Uterus (tissue), 4 donors: ENCODE measurements around the gene TMED6. TPM values are rescaled to one million over a fixed set of nuclear protein-coding genes. Genes with fewer than 3 reads are reported as not detected.

Experiments
- DNase-seq, 2 donors: peaks; one replicate each; pipeline ENCODE4 v3.0.0-alpha.2; 2019 to 2020
- H3K27ac ChIP-seq, 2 donors: fragments of 200-600 bp; sonication (generic); 1 replicate in 1 of 2; 2 replicates in 1 of 2; pipeline ENCODE4 v1.5.1; 2016 to 2018
- H3K27me3 ChIP-seq, 2 donors: fragments of 200-600 bp; sonication (generic); one replicate each; pipeline ENCODE4 v1.5.1; 2018 to 2019; ENCODE audit warnings: control low read depth in 1 of 2
- H3K36me3 ChIP-seq, 2 donors: fragments of 200-600 bp; sonication (generic); one replicate each; pipeline ENCODE4 v1.5.1; 2019; ENCODE audit warnings: control low read depth in 1 of 2
- H3K4me1 ChIP-seq, 2 donors: fragments of 200-600 bp; sonication (generic); one replicate each; pipeline ENCODE4 v1.5.1; 2018 to 2019; ENCODE audit warnings: control low read depth in 1 of 2
- H3K4me3 ChIP-seq, 2 donors: fragments of 200-600 bp; sonication (generic); 1 replicate in 1 of 2; 2 replicates in 1 of 2; pipeline ENCODE4 v1.5.1; 2018 to 2019; ENCODE audit warnings: mild to moderate bottlenecking in 1 of 2
- H3K9me3 ChIP-seq, 2 donors: fragments of 200-600 bp; sonication (generic); one replicate each; pipeline ENCODE4 v1.5.1; 2019; ENCODE audit warnings: control low read depth in 1 of 2
- POLR2A ChIP-seq, 2 donors: fragments of 450-650 bp; IDR thresholded peaks; one replicate each; pipeline ENCODE4 v1.6.1; 2016; ENCODE audit warnings: antibody characterized with exemption in 2 of 2, mild to moderate bottlenecking in 1 of 2, moderate library complexity in 1 of 2
- intact Hi-C: fragments of 100-400 bp; cut with DNase I; formaldehyde crosslinking; loops from one replicate; pipeline ENCODE4 v1.15.1; 2023; ENCODE audit warnings: low total_unique reads
- total RNA-seq, 4 donors: library from RNA; depleted of rRNA in 3 of 4; stranded (reverse); fragments of >200 nt in 3 of 4; gene quantifications; one replicate each; pipeline versions ENCODE4 v1.1.0 to v1.2.4, GENCODE V29; 2014 to 2023
- TF ChIP-seq, protein P1 (sequence below), 4 experiments: fragments of 200-600 bp in 2 of 4; fragments of 450-650 bp in 2 of 4; sonication (generic) in 2 of 4; IDR thresholded peaks; one replicate each; pipeline ENCODE4 v1.5.1; 2016 to 2019; ENCODE audit warnings: antibody characterized with exemption in 4 of 4, mild to moderate bottlenecking in 2 of 4, moderate library complexity in 1 of 4
- donor health status: DM: yes; HTN: yes; CAD: no.

Gene TMED6
- total RNA-seq, 4 donors from 2014 or later = 0.98 TPM; not detected in 3

DNA sequence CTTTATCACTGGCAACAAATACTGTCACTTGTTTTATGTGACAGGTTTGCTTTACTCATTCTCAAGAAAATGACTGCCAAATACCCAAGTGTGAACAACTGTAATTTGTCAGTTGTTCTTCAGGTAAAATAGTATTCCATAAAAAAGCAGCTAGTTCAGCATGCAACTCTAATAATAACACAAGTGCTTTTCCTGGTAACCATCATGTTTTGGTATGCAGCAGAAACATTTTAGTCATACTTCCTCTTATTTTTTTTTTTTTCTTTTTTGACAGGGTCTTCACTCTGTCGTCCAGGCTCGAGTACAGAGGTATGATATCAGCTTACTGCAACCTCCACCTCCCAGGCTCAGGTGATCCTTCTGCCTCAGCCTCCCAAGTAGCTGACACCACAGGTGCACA, 29.6 kb upstream of the TMED6 start:
- TF ChIP-seq, protein P1, sequence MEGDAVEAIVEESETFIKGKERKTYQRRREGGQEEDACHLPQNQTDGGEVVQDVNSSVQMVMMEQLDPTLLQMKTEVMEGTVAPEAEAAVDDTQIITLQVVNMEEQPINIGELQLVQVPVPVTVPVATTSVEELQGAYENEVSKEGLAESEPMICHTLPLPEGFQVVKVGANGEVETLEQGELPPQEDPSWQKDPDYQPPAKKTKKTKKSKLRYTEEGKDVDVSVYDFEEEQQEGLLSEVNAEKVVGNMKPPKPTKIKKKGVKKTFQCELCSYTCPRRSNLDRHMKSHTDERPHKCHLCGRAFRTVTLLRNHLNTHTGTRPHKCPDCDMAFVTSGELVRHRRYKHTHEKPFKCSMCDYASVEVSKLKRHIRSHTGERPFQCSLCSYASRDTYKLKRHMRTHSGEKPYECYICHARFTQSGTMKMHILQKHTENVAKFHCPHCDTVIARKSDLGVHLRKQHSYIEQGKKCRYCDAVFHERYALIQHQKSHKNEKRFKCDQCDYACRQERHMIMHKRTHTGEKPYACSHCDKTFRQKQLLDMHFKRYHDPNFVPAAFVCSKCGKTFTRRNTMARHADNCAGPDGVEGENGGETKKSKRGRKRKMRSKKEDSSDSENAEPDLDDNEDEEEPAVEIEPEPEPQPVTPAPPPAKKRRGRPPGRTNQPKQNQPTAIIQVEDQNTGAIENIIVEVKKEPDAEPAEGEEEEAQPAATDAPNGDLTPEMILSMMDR (IDR thresholded peaks at IDR 0.05) = no peak
- TF ChIP-seq POLR2A (IDR thresholded peaks at IDR 0.05) = no peak
- H3K27ac ChIP-seq = no peak overlapping the region
- DNase-seq = no peak
- no peak overlapping the region for H3K4me3 ChIP-seq
- no peaks in the 10 kb centered on the region for H3K4me1 ChIP-seq
- no peaks in the 10 kb centered on the region for H3K27me3 ChIP-seq
- no peaks in the 10 kb centered on the region for H3K9me3 ChIP-seq
- intact Hi-C loops = no loop called here
- H3K36me3 ChIP-seq = no peaks in the 10 kb centered on the region

GRCh38 chr16:69378760-69379159, 27.2 kb upstream of the TMED6 start:
- Histone ChIP-seq H3K36me3 (no peaks in the 10 kb centered on the region), H3K9me3 (no peaks in the 10 kb centered on the region), H3K27ac (no peak overlapping the region), H3K27me3 (no peaks in the 10 kb centered on the region), H3K4me1 (no peaks in the 10 kb centered on the region), H3K4me3 (no peak overlapping the region)
- intact Hi-C loops = no loop called here
- no peak for TF ChIP-seq POLR2A (IDR thresholded peaks at IDR 0.05)
- TF ChIP-seq, protein P1 (IDR thresholded peaks at IDR 0.05) = no peak
- no peak for DNase-seq

DNA sequence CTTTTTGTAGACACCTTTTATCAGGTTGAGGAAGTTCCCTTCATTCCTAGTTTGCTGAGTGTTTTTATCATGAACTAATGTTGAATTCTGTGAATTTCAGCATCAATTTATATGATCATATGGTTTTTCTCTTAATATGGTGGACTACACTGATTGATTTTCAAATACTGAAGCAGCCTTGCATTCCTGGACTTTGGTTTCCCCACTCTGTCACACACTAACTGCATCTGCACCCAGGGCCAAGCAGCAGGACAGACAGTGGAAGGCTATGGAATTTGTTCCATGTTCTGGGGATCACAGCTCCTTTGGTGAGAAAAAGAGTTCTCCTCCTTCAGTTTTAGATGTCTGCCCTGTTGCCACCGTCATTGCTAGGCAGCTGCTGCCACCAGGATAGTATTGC, 26.4 kb upstream of the TMED6 start:
- H3K27ac ChIP-seq = no peak overlapping the region
- H3K9me3 ChIP-seq = no peaks in the 10 kb centered on the region
- no peak overlapping the region for H3K4me3 ChIP-seq
- no peak for TF ChIP-seq POLR2A (IDR thresholded peaks at IDR 0.05)
- TF ChIP-seq, protein P1 (IDR thresholded peaks at IDR 0.05) = no peak
- H3K27me3 ChIP-seq = no peaks in the 10 kb centered on the region
- no peaks in the 10 kb centered on the region for H3K4me1 ChIP-seq
- intact Hi-C loops = no loop called here
- no peaks in the 10 kb centered on the region for H3K36me3 ChIP-seq
- no peak for DNase-seq

DNA sequence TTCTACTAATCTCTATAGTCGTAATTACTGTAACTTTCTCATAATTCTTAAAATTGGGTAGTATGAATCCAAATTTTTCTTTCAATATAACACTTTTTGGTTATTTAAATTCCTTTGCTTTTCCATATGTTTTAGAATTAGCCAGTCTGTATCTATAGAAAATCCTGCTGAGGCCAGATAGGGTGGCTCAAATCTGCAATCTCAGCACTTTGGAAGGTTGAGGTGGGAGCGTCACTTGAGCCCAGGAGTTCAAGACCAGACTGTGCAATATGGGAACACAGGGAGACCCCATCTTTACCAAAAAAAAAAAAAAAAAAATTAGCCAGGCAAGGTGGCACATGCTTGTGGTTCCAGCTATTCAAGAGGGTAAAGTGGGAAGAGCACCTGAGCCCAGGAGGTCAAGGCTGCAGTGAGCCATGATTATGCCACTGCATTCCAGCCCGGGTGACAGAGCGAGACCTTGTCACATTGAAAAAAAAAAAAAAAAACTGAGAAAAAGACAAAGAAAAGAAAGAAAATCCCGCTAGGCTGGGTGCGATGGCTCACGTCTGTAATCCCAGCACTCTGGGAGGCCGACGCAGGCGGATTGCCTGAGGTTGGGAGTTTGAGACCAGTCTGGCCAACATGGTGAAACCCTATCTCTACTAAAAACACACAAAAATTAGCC, 24.9 kb upstream of the TMED6 start:
- Histone ChIP-seq H3K36me3 (no peaks in the 10 kb centered on the region), H3K27ac (no peak overlapping the region), H3K9me3 (no peaks in the 10 kb centered on the region), H3K4me1 (no peaks in the 10 kb centered on the region), H3K4me3 (no peak overlapping the region), H3K27me3 (no peaks in the 10 kb centered on the region)
- no peak for DNase-seq
- no peak for TF ChIP-seq POLR2A (IDR thresholded peaks at IDR 0.05)
- TF ChIP-seq, protein P1 (IDR thresholded peaks at IDR 0.05) = no peak
- intact Hi-C loops = no loop called here

DNA sequence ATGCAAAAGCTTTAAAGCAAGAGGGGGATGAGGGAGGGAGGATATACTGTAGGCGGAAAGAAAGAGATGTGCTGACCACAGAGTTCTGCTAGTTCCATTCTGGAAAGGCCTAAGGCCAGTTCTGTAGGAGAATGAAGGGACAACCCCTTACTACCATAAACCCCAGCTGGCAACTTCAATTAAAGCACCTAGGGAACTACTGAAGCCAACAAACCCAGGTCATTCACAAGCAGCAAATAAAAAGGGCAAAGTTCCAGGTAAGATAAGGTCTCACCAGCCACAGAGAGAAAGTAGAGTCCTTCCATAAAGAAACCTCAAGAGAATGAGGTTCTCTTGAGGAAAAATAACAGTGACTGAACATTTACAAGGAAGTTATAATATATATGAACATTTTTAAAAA, 21.4 kb upstream of the TMED6 start:
- DNase-seq = no peak
- H3K36me3 ChIP-seq = no peaks in the 10 kb centered on the region
- no peaks in the 10 kb centered on the region for H3K9me3 ChIP-seq
- intact Hi-C loops = no loop called here
- no peak overlapping the region for H3K4me3 ChIP-seq
- no peaks in the 10 kb centered on the region for H3K27me3 ChIP-seq
- H3K27ac ChIP-seq = no peak overlapping the region
- no peaks in the 10 kb centered on the region for H3K4me1 ChIP-seq
- no peak for TF ChIP-seq POLR2A (IDR thresholded peaks at IDR 0.05)
- TF ChIP-seq, protein P1 (IDR thresholded peaks at IDR 0.05) = no peak
